ENCODE results near the gene COL4A6.

Gene COL4A6

DNA sequence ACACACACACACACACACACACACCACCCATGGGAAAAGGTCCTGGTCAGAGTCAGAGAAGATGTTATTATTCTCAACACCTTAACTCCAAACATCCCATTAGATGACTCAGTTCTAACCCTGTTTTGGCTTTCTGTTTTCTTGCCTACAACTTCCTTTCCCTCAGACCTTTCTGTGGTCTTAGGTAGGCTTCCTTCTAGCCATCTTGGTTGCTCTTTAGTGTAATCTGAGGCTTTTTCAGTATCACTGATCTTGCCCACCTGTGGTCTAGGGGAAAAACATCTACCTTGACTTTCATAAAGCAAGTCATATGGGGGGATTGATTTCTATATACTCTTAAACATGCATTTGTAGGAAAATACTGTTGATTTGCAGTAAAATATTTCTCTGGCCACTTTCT is 289.7 kb downstream of the COL4A6 start:
- H3K9me3 ChIP-seq (ENCODE audit: control insufficient read depth, insufficient read depth, low read length), result no peaks in the 10 kb centered on the region
- no peaks in the 10 kb centered on the region for H3F3A ChIP-seq (ENCODE audit: control insufficient read depth, insufficient read depth)
- H3K9me2 ChIP-seq (replicated peaks; ENCODE audit: control insufficient read depth, low read length), result no peaks in the 10 kb centered on the region
- no peaks in the 10 kb centered on the region for H3K79me2 ChIP-seq (ENCODE audit: control insufficient read depth, low read length)
- no peak overlapping the region for H3K4me2 ChIP-seq (ENCODE audit: low read length)
- no peaks in the 10 kb centered on the region for H3K4me1 ChIP-seq (ENCODE audit: control insufficient read depth, low read length)
- no peaks in the 10 kb centered on the region for H3K27me3 ChIP-seq (ENCODE audit: control insufficient read depth, low read length)
- H3K27ac ChIP-seq (ENCODE audit: low read depth, low read length), result no peak overlapping the region
- H4K20me1 ChIP-seq (ENCODE audit: control insufficient read depth, insufficient read depth, low read depth, low read length), result no peaks in the 10 kb centered on the region
- TF ChIP-seq EZH2phosphoT487 (IDR thresholded peaks at IDR 0.05; ENCODE audit: borderline replicate concordance, low read length), result no peak
- TF ChIP-seq, protein P1, sequence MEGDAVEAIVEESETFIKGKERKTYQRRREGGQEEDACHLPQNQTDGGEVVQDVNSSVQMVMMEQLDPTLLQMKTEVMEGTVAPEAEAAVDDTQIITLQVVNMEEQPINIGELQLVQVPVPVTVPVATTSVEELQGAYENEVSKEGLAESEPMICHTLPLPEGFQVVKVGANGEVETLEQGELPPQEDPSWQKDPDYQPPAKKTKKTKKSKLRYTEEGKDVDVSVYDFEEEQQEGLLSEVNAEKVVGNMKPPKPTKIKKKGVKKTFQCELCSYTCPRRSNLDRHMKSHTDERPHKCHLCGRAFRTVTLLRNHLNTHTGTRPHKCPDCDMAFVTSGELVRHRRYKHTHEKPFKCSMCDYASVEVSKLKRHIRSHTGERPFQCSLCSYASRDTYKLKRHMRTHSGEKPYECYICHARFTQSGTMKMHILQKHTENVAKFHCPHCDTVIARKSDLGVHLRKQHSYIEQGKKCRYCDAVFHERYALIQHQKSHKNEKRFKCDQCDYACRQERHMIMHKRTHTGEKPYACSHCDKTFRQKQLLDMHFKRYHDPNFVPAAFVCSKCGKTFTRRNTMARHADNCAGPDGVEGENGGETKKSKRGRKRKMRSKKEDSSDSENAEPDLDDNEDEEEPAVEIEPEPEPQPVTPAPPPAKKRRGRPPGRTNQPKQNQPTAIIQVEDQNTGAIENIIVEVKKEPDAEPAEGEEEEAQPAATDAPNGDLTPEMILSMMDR (IDR thresholded peaks at IDR 0.05; ENCODE audit: low read depth, low read length, poor library complexity, severe bottlenecking), result no peak
- no peaks in the 10 kb centered on the region for H3K36me3 ChIP-seq (ENCODE audit: control insufficient read depth, low read length)
- no peak overlapping the region for H3K4me3 ChIP-seq (ENCODE audit: low read length)

GRCh38 chrX:108138814-108139702 is 299.2 kb downstream of the COL4A6 start:
- no peaks in the 10 kb centered on the region for H3K27me3 ChIP-seq (ENCODE audit: control insufficient read depth, low read length)
- no peaks in the 10 kb centered on the region for H4K20me1 ChIP-seq (ENCODE audit: control insufficient read depth, insufficient read depth, low read depth, low read length)
- no peaks in the 10 kb centered on the region for H3K4me1 ChIP-seq (ENCODE audit: control insufficient read depth, low read length)
- no peak overlapping the region for H3K27ac ChIP-seq (ENCODE audit: low read depth, low read length)
- no peaks in the 10 kb centered on the region for H3K9me2 ChIP-seq (replicated peaks; ENCODE audit: control insufficient read depth, low read length)
- no peaks in the 10 kb centered on the region for H3K36me3 ChIP-seq (ENCODE audit: control insufficient read depth, low read length)
- H3K9me3 ChIP-seq (ENCODE audit: control insufficient read depth, insufficient read depth, low read length), result no peaks in the 10 kb centered on the region
- no peak overlapping the region for H3K4me3 ChIP-seq (ENCODE audit: low read length)
- no peak for TF ChIP-seq EZH2phosphoT487 (IDR thresholded peaks at IDR 0.05; ENCODE audit: borderline replicate concordance, low read length)
- TF ChIP-seq, protein P1 (IDR thresholded peaks at IDR 0.05; ENCODE audit: low read depth, low read length, poor library complexity, severe bottlenecking), result peak; percentile 61
- H3K4me2 ChIP-seq (ENCODE audit: low read length), result no peak overlapping the region
- H3F3A ChIP-seq (ENCODE audit: control insufficient read depth, insufficient read depth), result no peaks in the 10 kb centered on the region
- no peaks in the 10 kb centered on the region for H3K79me2 ChIP-seq (ENCODE audit: control insufficient read depth, low read length)

DNA sequence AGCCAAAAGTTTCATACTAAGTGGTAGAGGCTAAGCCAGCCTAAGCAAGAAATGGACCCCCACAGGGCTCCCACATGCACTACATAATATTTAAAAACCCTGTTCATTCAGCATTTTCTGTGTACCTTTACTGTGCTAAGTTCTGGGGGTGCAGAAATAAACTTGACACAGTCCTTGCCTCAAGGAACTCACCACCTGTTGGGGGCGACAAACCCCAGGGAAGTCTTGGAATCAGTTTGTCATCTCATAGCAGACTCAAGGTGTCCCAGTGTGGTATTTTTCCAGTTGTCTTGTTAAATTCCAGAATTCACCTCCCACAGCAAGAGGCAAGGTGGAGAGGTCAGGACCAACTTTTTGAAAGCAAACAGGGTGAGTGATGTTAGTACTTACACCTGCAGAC is 303.5 kb downstream of the COL4A6 start:
- Histone ChIP-seq H3K79me2 (ENCODE audit: control insufficient read depth, low read length) (no peaks in the 10 kb centered on the region), H3K27ac (ENCODE audit: low read depth, low read length) (no peak overlapping the region), H3K4me2 (ENCODE audit: low read length) (no peak overlapping the region), H3K9me2 (replicated peaks; ENCODE audit: control insufficient read depth, low read length) (no peaks in the 10 kb centered on the region), H4K20me1 (ENCODE audit: control insufficient read depth, insufficient read depth, low read depth, low read length) (no peaks in the 10 kb centered on the region), H3K4me1 (ENCODE audit: control insufficient read depth, low read length) (no peaks in the 10 kb centered on the region), H3K36me3 (ENCODE audit: control insufficient read depth, low read length) (no peaks in the 10 kb centered on the region), H3K9me3 (ENCODE audit: control insufficient read depth, insufficient read depth, low read length) (no peaks in the 10 kb centered on the region), H3F3A (ENCODE audit: control insufficient read depth, insufficient read depth) (no peaks in the 10 kb centered on the region), H3K4me3 (ENCODE audit: low read length) (no peak overlapping the region), H3K27me3 (ENCODE audit: control insufficient read depth, low read length) (no peaks in the 10 kb centered on the region)
- TF ChIP-seq, protein P1 (IDR thresholded peaks at IDR 0.05; ENCODE audit: low read depth, low read length, poor library complexity, severe bottlenecking), result peak; percentile 14
- TF ChIP-seq EZH2phosphoT487 (IDR thresholded peaks at IDR 0.05; ENCODE audit: borderline replicate concordance, low read length), result no peak

Measured in DOHH2 (cell line).